Gastrocnemius medialis (tissue), 4 donors: ENCODE measurements around the gene INTS15. TPM values are rescaled to one million over a fixed set of nuclear protein-coding genes. Genes with fewer than 3 reads are reported as not detected.

Experiments
- ATAC-seq, 2 donors: fragments of 150-250 bp; one replicate each; pipeline ENCODE4 v1.9.1; 2016
- DNase-seq, 2 donors: peaks; one replicate each; pipeline ENCODE4 v3.0.0-alpha.2; 2019
- H3K27ac ChIP-seq, 4 donors: fragments of 200-600 bp; sonication (generic); 1 replicate in 1 of 4; 2 replicates in 3 of 4; pipeline ENCODE4 v1.5.1; 2016 to 2018; ENCODE audit warnings: mild to moderate bottlenecking in 2 of 4, moderate library complexity in 1 of 4
- H3K27me3 ChIP-seq, 3 donors: fragments of 200-600 bp; sonication (generic) in 2 of 3; 1 replicate in 1 of 3; 2 replicates in 2 of 3; pipeline versions ENCODE4 v1.5.1 to v1.6.0; 2016 to 2019; ENCODE audit warnings: mild to moderate bottlenecking in 1 of 3, moderate library complexity in 1 of 3
- H3K36me3 ChIP-seq, 2 donors: fragments of 200-600 bp; sonication (generic) in 1 of 2; one replicate each; pipeline ENCODE4 v1.5.1; 2017 to 2018
- H3K4me1 ChIP-seq, 2 donors: fragments of 200-600 bp; sonication (generic) in 1 of 2; one replicate each; pipeline ENCODE4 v1.5.1; 2016 to 2017; ENCODE audit warnings: mild to moderate bottlenecking in 2 of 2
- H3K4me3 ChIP-seq, 4 donors: fragments of 200-600 bp; sonication (generic) in 3 of 4; 1 replicate in 1 of 4; 2 replicates in 3 of 4; pipeline ENCODE4 v1.5.1; 2016 to 2019; ENCODE audit warnings: mild to moderate bottlenecking in 2 of 4
- H3K9me3 ChIP-seq, 3 donors: fragments of 200-600 bp; sonication (generic) in 2 of 3; 1 replicate in 1 of 3; 2 replicates in 2 of 3; pipeline ENCODE4 v1.5.1; 2016 to 2019
- CTCF ChIP-seq, 5 experiments: fragments of 450-650 bp in 3 of 5; fragments of 200-600 bp in 2 of 5; sonication (generic) in 2 of 5; IDR thresholded peaks in 4 of 5; conservative IDR thresholded peaks in 1 of 5; 1 replicate in 4 of 5; 2 replicates in 1 of 5; pipeline ENCODE4 v1.5.1; 2016 to 2019; ENCODE audit warnings: antibody characterized with exemption in 5 of 5, mild to moderate bottlenecking in 3 of 5, moderate library complexity in 3 of 5
- POLR2A ChIP-seq, 2 donors: fragments of 450-650 bp; IDR thresholded peaks; one replicate each; pipeline ENCODE4 v1.6.1; 2017; ENCODE audit warnings: antibody characterized with exemption in 2 of 2, mild to moderate bottlenecking in 2 of 2, moderate library complexity in 2 of 2
- in situ Hi-C, 4 donors: fragments of 200-750 bp; cut with MboI; loops; one replicate each; pipeline versions ENCODE4 v1.15.0 to v1.8.0; 2017; ENCODE audit warnings: low sequenced_read_pairs in 4 of 4
- intact Hi-C: fragments of 100-400 bp; cut with DNase I; formaldehyde crosslinking; loops from one replicate; pipeline ENCODE4 v1.15.1; 2023; ENCODE audit warnings: low total_unique reads
- total RNA-seq, 4 donors: library from RNA; depleted of rRNA; stranded (reverse); fragments of >200 nt; gene quantifications; one replicate each; pipeline versions ENCODE4 v1.1.0 to v1.2.3, GENCODE V29; 2016

The INTS15 gene
- total RNA-seq, 4 donors from 2014 or later: 20.1 to 30.4 (median 26.1) TPM

- Histone ChIP-seq H3K4me3 (no peak overlapping the region), H3K9me3 (no peaks in the 10 kb centered on the region), H3K27ac (no peak overlapping the region), H3K27me3 (no peaks in the 10 kb centered on the region), H3K36me3 (no peaks in the 10 kb centered on the region), H3K4me1 (no peaks in the 10 kb centered on the region)
- TF ChIP-seq CTCF (IDR thresholded peaks at IDR 0.05 in 4 of 5, conservative IDR thresholded peaks at IDR 0.05 in 1 of 5): no peak
- TF ChIP-seq POLR2A (IDR thresholded peaks at IDR 0.05): no peak
- intact Hi-C loops: no loop called here
- DNase-seq (no peak), ATAC-seq (no peak)
- in situ Hi-C loops: no loop called here
These were observed 33.6 kb upstream of the INTS15 start for GRCh38 chr7:6556196-6556595.

- intact Hi-C loops: no loop called here
- in situ Hi-C loops: no loop called here
- Histone ChIP-seq H3K4me1 (no peaks in the 10 kb centered on the region), H3K27ac (no peak overlapping the region), H3K27me3 (no peaks in the 10 kb centered on the region), H3K4me3 (no peak overlapping the region), H3K36me3 (no peaks in the 10 kb centered on the region), H3K9me3 (no peaks in the 10 kb centered on the region)
- no peak for TF ChIP-seq CTCF (IDR thresholded peaks at IDR 0.05 in 4 of 5, conservative IDR thresholded peaks at IDR 0.05 in 1 of 5)
- TF ChIP-seq POLR2A (IDR thresholded peaks at IDR 0.05): no peak
- no peak for ATAC-seq
- no peak for DNase-seq
These were observed 31.0 kb upstream of the INTS15 start for GRCh38 chr7:6558837-6559236.

- H3K4me1 ChIP-seq: no peaks in the 10 kb centered on the region
- in situ Hi-C loops: no loop called here
- DNase-seq (no peak), ATAC-seq (no peak)
- no peaks in the 10 kb centered on the region for H3K27me3 ChIP-seq
- H3K9me3 ChIP-seq: no peaks in the 10 kb centered on the region
- intact Hi-C loops: no loop called here
- H3K4me3 ChIP-seq: no peak overlapping the region
- no peaks in the 10 kb centered on the region for H3K36me3 ChIP-seq
- H3K27ac ChIP-seq: no peak overlapping the region
- TF ChIP-seq CTCF (IDR thresholded peaks at IDR 0.05 in 4 of 5, conservative IDR thresholded peaks at IDR 0.05 in 1 of 5): no peak
- TF ChIP-seq POLR2A (IDR thresholded peaks at IDR 0.05): no peak
These were observed 29.9 kb upstream of the INTS15 start for GRCh38 chr7:6559896-6560295.

- no peaks in the 10 kb centered on the region for H3K4me1 ChIP-seq
- no peak overlapping the region for H3K27ac ChIP-seq
- intact Hi-C loops (no loop called here), in situ Hi-C loops (no loop called here)
- H3K27me3 ChIP-seq: no peaks in the 10 kb centered on the region
- H3K9me3 ChIP-seq: no peaks in the 10 kb centered on the region
- no peaks in the 10 kb centered on the region for H3K36me3 ChIP-seq
- no peak for TF ChIP-seq CTCF (IDR thresholded peaks at IDR 0.05 in 4 of 5, conservative IDR thresholded peaks at IDR 0.05 in 1 of 5)
- no peak for TF ChIP-seq POLR2A (IDR thresholded peaks at IDR 0.05)
- H3K4me3 ChIP-seq: no peak overlapping the region
- ATAC-seq (no peak), DNase-seq (no peak)
These were observed 27.7 kb upstream of the INTS15 start for GRCh38 chr7:6562106-6562505.
